GM10248 (cell line): ENCODE measurements around the gene FSTL4.

Experiments
- CTCF ChIA-PET: fragments of 300-600 bp; sonication (Branson Sonifier 250); formaldehyde crosslinking; extraction: SDS; loops from one replicate; lab custom pipeline; 2021; ENCODE audit warnings: antibody characterized with exemption; lab: Yijun Ruan, JAX
- POLR2A ChIA-PET: fragments of 350-650 bp; sonication (Branson Sonifier 250); formaldehyde crosslinking; extraction: SDS; loops from one replicate; lab custom pipeline; 2020; ENCODE audit warnings: antibody characterized with exemption; lab: Yijun Ruan, JAX
- DNase-seq: peaks from one replicate; pipeline ENCODE4 v3.0.0; 2012; ENCODE audit errors: extremely low spot score
- CTCF ChIP-seq: IDR thresholded peaks from 2 replicates; pipeline ENCODE4 v1.5.1; 2012; ENCODE audit warnings: mild to moderate bottlenecking, low read depth; ENCODE audit errors: extremely low read depth, missing control alignments, control extremely low read depth

The FSTL4 gene

GRCh38 chr5:133415506-133415905 lies 196.8 kb downstream of the FSTL4 start:
- no peak for TF ChIP-seq CTCF
- DNase-seq = no peak
- POLR2A ChIA-PET = no interaction called here
- CTCF ChIA-PET = interaction anchor here (0.7 to 2.3 kb wide), 5 partner anchors 8 to 454 kb away, joined by 3 to 9 read pairs (median 4); no protein-coding TSS in a partner anchor

GRCh38 chr5:133412661-133413060 lies 199.7 kb downstream of the FSTL4 start:
- POLR2A ChIA-PET = no interaction called here
- DNase-seq = no peak
- CTCF ChIA-PET = interaction anchor here (7.0 kb wide), 1 partner anchor 10 kb away, joined by 51 read pairs; no protein-coding TSS in a partner anchor
- no peak for TF ChIP-seq CTCF

GRCh38 chr5:133410335-133410828 lies 202.0 kb downstream of the FSTL4 start:
- POLR2A ChIA-PET = no interaction called here
- no peak for TF ChIP-seq CTCF
- DNase-seq = no peak
- CTCF ChIA-PET = interaction anchor here (1.6 to 7.0 kb wide), 2 partner anchors 13 to 16 kb away, joined by 7 to 51 read pairs; no protein-coding TSS in a partner anchor

GRCh38 chr5:133409210-133409674 lies 203.1 kb downstream of the FSTL4 start:
- POLR2A ChIA-PET = no interaction called here
- TF ChIP-seq CTCF = no peak
- DNase-seq = no peak
- CTCF ChIA-PET = interaction anchor here (7.0 kb wide), 1 partner anchor 14 kb away, joined by 51 read pairs; no protein-coding TSS in a partner anchor

GRCh38 chr5:133408322-133408721 lies 204.0 kb downstream of the FSTL4 start:
- ChIA-PET POLR2A (interaction anchor here (0.6 kb wide), 1 partner anchor 762 kb away, joined by 3 read pairs; no protein-coding TSS in a partner anchor), CTCF (interaction anchor here (7.0 kb wide), 1 partner anchor 15 kb away, joined by 51 read pairs; no protein-coding TSS in a partner anchor)
- TF ChIP-seq CTCF = no peak
- no peak for DNase-seq

GRCh38 chr5:133406977-133407632 lies 205.2 kb downstream of the FSTL4 start:
- POLR2A ChIA-PET = no interaction called here
- CTCF ChIA-PET = interaction anchor here (1.6 to 7.0 kb wide), 4 partner anchors 9 to 18 kb away, joined by 4 to 51 read pairs (median 8); no protein-coding TSS in a partner anchor
- no peak for DNase-seq
- no peak for TF ChIP-seq CTCF
